HG03066 (cell line): ENCODE data around the gene VPS13D.

Experiments
- ATAC-seq: cut with Tn5 transposase; IDR thresholded peaks from one replicate; pipeline ENCODE4 v1.9.1; 2021; ENCODE audit warnings: low read depth; ENCODE audit not compliant: unreplicated experiment

Gene VPS13D

GRCh38 chr1:12416744-12417143 lies 186.9 kb downstream of the VPS13D start:
- no peak for ATAC-seq

GRCh38 chr1:12417389-12417788 lies 187.6 kb downstream of the VPS13D start:
- ATAC-seq: no peak

- ATAC-seq: no peak
These were observed 190.3 kb downstream of the VPS13D start for GRCh38 chr1:12420171-12420570.

GRCh38 chr1:12422488-12422887 lies 192.7 kb downstream of the VPS13D start:
- ATAC-seq: no peak

GRCh38 chr1:12424087-12424529 lies 194.3 kb downstream of the VPS13D start:
- no peak for ATAC-seq

- ATAC-seq: no peak
These were observed 195.0 kb downstream of the VPS13D start for GRCh38 chr1:12424793-12425192.

- no peak for ATAC-seq
These were observed 196.2 kb downstream of the VPS13D start for GRCh38 chr1:12426030-12426429.

GRCh38 chr1:12428334-12428733 lies 198.5 kb downstream of the VPS13D start:
- ATAC-seq: no peak

GRCh38 chr1:12430525-12430924 lies 200.7 kb downstream of the VPS13D start:
- ATAC-seq: no peak

GRCh38 chr1:12432897-12433296 lies 203.1 kb downstream of the VPS13D start:
- no peak for ATAC-seq

- no peak for ATAC-seq
These were observed 203.7 kb downstream of the VPS13D start for GRCh38 chr1:12433323-12434053.

GRCh38 chr1:12434174-12434573 lies 204.3 kb downstream of the VPS13D start:
- peak; percentile 32 for ATAC-seq

- ATAC-seq: no peak
These were observed 204.9 kb downstream of the VPS13D start for GRCh38 chr1:12434686-12435085.

- peak; percentile 72 for ATAC-seq
These were observed 206.0 kb downstream of the VPS13D start for GRCh38 chr1:12435639-12436344.

GRCh38 chr1:12436345-12436658 lies 206.5 kb downstream of the VPS13D start:
- no peak for ATAC-seq

- ATAC-seq: no peak
These were observed 207.2 kb downstream of the VPS13D start for GRCh38 chr1:12436817-12437599.

GRCh38 chr1:12437629-12438028 lies 207.8 kb downstream of the VPS13D start:
- ATAC-seq: no peak

GRCh38 chr1:12438349-12438924 lies 208.6 kb downstream of the VPS13D start:
- ATAC-seq: no peak

- no peak for ATAC-seq
These were observed 209.2 kb downstream of the VPS13D start for GRCh38 chr1:12439073-12439472.

- no peak for ATAC-seq
These were observed 211.7 kb downstream of the VPS13D start for GRCh38 chr1:12441414-12442105.
